ENCODE data around the gene RNU6-9.
"Not testable (repeated sequence)": the region's sequence is repeated elsewhere in the genome, so short reads cannot be mapped to it uniquely, and the experiment has no call there.

Gene RNU6-9

DNA sequence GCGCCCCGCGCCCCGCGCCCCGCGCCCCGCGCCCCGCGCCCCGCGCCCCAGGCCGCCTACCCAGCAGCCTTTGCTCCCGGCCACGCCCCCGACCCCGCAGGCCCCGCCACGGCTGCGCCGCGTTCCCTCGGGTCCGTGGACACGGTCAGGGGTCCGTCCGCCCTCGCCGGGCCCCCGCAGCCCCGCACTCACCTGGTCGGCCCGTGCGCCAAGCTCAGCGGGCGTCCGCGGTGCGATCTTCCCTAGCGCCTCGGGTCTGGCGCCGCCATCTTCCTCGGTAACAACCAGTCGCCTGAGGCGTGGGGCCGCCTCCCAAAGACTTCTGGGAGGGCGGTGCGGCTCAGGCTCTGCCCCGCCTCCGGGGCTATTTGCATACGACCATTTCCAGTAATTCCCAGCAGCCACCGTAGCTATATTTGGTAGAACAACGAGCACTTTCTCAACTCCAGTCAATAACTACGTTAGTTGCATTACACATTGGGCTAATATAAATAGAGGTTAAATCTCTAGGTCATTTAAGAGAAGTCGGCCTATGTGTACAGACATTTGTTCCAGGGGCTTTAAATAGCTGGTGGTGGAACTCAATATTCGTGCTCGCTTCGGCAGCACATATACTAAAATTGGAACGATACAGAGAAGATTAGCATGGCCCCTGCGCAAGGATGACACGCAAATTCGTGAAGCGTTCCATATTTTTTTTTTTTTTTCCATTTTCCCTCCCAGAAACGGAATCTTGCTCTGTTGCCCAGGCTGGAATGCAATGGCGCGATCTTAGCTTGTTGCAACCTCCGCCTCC lies at the start of gene RNU6-9, which contains the start of gene MED16:
TSS of gene RNU6-9 (plus strand) at position 591 of the 796 bp plus-strand sequence.
TSS of gene MED16 (minus strand) at position 294 of the 796 bp plus-strand sequence. CDS start 2,056 bp downstream, outside the sequence.
- TF ChIP-seq, protein P1, sequence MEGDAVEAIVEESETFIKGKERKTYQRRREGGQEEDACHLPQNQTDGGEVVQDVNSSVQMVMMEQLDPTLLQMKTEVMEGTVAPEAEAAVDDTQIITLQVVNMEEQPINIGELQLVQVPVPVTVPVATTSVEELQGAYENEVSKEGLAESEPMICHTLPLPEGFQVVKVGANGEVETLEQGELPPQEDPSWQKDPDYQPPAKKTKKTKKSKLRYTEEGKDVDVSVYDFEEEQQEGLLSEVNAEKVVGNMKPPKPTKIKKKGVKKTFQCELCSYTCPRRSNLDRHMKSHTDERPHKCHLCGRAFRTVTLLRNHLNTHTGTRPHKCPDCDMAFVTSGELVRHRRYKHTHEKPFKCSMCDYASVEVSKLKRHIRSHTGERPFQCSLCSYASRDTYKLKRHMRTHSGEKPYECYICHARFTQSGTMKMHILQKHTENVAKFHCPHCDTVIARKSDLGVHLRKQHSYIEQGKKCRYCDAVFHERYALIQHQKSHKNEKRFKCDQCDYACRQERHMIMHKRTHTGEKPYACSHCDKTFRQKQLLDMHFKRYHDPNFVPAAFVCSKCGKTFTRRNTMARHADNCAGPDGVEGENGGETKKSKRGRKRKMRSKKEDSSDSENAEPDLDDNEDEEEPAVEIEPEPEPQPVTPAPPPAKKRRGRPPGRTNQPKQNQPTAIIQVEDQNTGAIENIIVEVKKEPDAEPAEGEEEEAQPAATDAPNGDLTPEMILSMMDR (IDR thresholded peaks at IDR 0.05; ENCODE audit: insufficient read depth, low read depth, low read length, missing control alignments): no peak
- H3K4me3 ChIP-seq (ENCODE audit: low read depth, low read length): peak within 1 kb of the TSS; percentile 95
- DNase-seq (ENCODE audit: low read depth): peak; percentile 97

- no peak overlapping the region for H3K4me3 ChIP-seq (ENCODE audit: low read depth, low read length)
- TF ChIP-seq, protein P1 (IDR thresholded peaks at IDR 0.05; ENCODE audit: insufficient read depth, low read depth, low read length, missing control alignments): no peak
- DNase-seq (ENCODE audit: low read depth): no peak
Measured at GRCh38 chr19:843836-844545, 49.3 kb upstream of the RNU6-9 start.

- TF ChIP-seq, protein P1 (IDR thresholded peaks at IDR 0.05; ENCODE audit: insufficient read depth, low read depth, low read length, missing control alignments): no peak
- no peak for DNase-seq (ENCODE audit: low read depth)
- H3K4me3 ChIP-seq (ENCODE audit: low read depth, low read length): no peak overlapping the region
Measured at GRCh38 chr19:844546-844971, 48.7 kb upstream of the RNU6-9 start.

DNA sequence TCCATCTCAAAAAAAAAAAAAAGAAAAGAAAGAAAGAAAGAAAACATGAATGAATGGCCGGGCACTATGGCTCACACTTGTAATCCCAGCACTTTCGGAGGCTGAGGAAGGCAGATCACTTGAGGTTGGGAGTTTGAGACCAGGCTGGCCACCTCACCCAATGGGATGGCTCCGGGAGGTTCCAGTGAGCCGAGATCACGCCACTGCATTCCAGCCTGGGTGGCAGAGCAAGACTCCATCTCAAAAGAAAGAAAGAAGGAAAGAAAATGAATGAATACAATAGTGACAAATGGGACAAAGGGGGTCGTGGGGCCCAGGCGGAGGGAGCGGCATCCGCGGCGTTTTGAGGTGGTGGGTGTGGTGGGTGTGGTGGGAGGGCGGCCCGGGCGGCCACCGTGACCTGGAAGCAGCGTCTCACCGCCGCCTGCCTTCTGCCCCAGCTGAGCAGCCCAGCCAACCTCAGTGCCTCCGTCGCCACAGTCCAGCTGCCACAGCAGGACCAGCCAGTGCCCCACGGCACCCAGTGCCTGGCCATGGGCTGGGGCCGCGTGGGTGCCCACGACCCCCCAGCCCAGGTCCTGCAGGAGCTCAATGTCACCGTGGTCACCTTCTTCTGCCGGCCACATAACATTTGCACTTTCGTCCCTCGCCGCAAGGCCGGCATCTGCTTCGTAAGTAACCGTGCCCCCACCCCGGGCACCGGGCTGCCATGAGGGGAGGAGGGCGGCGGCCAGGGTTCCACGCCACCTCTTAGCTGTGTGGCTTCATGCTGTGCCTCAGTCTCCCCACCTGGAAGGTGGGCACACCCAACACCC lies 47.4 kb upstream of the RNU6-9 start:
- TF ChIP-seq, protein P1 (IDR thresholded peaks at IDR 0.05; ENCODE audit: insufficient read depth, low read depth, low read length, missing control alignments): no peak
- no peak overlapping the region for H3K4me3 ChIP-seq (ENCODE audit: low read depth, low read length)
- no peak for DNase-seq (ENCODE audit: low read depth)

GRCh38 chr19:848386-848921 lies 44.8 kb upstream of the RNU6-9 start:
- no peak for DNase-seq (ENCODE audit: low read depth)
- TF ChIP-seq, protein P1 (IDR thresholded peaks at IDR 0.05; ENCODE audit: insufficient read depth, low read depth, low read length, missing control alignments): no peak
- H3K4me3 ChIP-seq (ENCODE audit: low read depth, low read length): no peak overlapping the region

- not testable (repeated sequence) for H3K4me3 ChIP-seq (ENCODE audit: low read depth, low read length); DNase-seq (ENCODE audit: low read depth)
Measured at GRCh38 chr19:849195-849594, 44.1 kb upstream of the RNU6-9 start.

All from GM12865 (cell line).